Measurements from ENCODE around the gene VMAC.

VMAC gene

DNA sequence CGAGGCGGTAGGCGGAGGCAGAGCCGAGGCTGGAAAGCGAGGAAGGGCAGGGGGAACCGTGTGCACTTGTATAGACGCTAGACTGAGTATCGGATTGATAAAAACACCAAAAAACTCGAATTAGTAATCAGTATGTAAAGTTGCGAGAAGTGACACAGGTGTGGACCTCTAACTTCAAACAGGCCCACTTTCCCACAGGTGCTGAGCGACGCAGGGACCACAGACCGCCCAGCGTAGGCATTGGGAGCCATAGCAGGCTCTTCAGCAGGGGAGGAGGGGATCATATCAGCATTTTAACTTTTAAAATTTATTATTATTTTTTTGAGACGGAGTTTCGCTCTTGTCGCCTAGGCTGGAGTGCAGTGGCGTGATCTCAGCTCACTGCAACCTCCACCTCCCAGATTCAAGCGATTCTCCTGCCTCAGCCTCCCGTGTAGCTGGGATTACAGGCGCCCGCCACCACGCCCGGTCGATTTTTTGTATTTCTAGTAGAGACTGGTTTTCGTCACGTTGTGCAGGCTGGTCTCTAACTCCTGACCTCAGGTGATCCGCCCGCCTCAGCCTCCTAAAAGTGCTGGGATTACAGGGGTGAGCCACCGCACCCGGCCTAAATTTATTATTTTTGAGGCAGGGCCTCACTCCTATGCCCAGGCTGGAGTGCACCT, 574 bp downstream of the VMAC start:
- DNase-seq (ENCODE audit: low spot score) = no peak

DNA sequence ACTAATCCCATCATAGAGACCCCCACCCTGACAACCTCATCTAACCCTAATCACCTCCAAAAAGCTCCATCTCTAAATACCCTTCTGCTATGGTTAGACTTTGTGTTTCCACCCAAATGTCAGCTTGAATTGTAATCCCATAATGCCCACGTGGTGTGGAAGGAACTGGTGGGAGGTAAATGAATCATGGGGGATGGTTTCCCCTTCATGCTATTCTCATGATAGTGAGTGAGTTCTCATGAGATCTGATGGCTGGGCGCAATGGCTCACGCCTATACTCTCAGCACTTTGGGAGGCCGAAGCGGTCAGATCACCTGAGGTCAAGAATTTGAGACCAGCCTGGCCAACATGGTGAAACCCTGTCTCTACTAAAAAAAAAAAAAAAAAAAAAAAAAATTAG, 2.6 kb downstream of the VMAC start:
- no peak for DNase-seq (ENCODE audit: low spot score)

DNA sequence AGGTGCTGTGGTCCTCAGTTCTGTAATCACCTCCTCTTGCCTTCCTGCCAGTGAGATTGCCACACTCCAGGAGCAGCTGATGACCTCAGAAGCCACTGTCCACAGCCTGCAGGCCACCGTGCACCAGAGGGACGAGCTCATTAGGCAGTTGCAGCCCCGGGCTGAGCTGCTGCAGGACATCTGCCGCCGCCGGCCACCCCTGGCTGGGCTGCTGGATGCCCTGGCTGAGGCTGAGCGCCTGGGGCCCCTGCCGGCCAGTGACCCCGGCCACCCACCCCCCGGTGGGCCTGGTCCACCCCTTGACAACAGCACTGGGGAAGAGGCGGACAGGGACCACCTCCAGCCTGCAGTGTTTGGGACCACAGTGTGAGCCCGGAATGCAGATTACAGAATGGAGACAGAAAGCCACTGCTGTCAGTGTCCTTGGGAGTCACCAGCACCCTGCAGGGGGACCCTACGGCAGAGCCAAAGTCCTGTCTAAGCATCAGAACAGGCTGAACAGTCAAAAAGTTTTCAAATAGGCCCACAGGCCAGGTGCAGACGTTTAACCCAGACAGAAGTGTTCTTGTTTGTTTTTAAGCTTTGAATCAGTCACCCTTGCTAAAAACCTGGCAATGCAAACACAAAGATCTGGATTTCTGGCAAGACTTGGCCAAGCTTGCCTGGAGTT, 4.2 kb downstream of the VMAC start:
- no peak for DNase-seq (ENCODE audit: low spot score)

DNA sequence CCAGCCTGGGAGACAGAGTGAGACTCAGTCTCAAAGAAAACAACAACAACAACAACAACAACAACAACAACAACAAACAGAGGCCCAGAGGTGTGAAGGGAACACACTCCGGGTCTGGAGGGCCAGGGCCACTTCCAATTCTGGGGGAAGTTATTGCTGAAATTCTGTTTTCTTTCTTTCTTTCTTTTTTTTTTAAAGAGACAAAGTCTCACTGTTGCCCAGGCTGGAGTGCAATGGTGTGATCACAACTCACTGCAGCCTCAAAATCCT, 5.9 kb downstream of the VMAC start:
- DNase-seq (ENCODE audit: low spot score) = no peak

DNA sequence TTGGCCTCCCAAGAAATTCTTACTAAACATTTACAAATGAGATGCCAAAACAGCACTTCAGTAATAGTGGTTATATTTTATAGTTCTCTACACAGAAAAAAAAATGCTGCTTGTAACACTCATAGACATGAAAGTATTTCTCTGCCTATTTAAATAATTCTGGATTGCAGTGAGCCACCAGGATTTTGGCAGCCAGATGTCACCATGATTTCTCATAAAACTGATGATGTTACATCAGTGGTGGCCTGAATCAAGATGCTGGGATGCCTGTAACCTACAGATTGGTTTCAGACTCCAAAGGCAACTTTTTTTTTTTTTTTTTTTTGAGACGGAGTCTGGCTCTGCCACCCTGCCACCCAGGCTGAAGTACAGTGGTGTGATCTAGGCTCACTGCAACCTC, 6.7 kb downstream of the VMAC start:
- DNase-seq (ENCODE audit: low spot score) = no peak

DNA sequence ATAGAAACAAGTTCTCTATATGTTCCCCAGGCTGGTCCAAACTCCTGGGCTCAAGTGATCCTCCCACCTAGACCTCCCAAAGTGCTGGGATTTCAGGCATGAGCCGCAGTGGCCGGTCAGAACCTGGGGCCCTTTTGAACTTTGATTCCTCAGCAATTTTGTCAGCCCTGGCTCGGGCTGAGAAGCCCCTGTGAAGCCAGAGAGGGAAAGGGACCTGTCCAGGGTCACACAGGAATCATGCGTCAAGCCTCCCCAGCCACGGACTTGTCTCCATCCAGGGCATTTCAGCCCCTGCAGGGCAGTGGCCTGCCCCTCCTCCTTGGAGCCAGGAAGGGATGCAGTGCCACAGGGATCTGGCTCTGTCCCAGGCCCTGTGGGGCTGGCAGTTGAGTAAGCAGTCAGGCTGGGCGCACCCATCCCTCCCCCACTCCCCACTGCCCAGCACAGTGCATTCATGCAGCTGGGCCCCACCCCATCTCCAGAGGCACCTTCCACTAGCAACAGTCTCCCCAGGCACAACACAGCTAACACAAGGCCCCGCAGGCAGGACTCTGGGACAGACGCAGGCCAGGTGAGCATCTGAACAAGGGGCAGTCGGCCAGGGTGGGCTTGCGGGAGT, 9.2 kb downstream of the VMAC start, which contains the start of gene CAPS:
Gene CAPS (plus strand): TSS at position 516 of the 619 bp plus-strand sequence. CDS start 153 bp downstream, outside the sequence.
- no peak for DNase-seq (ENCODE audit: low spot score)

DNA sequence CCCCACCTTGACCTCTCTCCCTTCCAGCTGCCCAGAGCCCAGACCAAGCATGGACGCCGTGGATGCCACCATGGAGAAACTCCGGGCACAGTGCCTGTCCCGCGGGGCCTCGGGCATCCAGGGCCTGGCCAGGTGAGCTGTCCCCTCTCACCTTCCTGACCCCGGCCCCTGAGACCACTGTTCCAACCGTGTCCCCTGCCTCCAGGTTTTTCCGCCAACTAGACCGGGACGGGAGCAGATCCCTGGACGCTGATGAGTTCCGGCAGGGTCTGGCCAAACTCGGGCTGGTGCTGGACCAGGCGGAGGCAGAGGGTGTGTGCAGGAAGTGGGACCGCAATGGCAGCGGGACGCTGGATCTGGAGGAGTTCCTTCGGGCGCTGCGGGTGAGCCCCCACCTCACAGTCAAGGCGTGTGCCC, 9.7 kb downstream of the VMAC start:
- DNase-seq (ENCODE audit: low spot score) = no peak

DNA sequence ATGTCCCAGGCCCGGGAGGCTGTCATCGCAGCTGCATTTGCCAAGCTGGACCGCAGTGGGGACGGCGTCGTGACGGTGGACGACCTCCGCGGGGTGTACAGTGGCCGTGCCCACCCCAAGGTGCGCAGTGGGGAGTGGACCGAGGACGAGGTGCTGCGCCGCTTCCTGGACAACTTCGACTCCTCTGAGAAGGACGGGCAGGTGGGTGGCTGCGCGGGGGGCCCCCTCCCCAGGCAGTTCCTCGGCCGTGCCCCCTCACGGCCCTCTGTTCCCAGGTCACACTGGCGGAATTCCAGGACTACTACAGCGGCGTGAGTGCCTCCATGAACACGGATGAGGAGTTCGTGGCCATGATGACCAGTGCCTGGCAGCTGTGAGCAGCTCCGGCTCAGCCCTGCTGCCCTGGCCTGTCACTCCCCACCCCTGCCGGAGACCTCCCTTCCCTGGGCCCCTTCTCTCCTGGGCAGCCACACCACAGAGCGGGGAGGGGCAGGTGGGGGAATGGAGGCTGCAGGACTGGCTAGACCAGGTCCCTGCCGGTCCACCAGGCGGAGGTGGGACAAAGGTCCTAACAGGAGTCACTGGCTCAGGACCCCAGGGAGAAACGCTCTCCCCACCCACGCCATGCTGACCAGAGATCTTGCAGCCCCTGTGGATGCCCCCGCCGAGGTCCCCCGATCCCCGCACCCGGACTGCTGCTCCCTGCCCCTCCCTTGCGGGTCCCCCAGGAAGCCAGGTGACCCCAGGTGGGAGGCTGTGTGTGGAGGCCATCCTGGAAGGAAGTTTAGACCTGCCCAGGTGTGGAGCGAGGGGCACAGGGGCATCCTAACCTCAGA, 10.5 kb downstream of the VMAC start:
- DNase-seq (ENCODE audit: low spot score) = no peak

DNA sequence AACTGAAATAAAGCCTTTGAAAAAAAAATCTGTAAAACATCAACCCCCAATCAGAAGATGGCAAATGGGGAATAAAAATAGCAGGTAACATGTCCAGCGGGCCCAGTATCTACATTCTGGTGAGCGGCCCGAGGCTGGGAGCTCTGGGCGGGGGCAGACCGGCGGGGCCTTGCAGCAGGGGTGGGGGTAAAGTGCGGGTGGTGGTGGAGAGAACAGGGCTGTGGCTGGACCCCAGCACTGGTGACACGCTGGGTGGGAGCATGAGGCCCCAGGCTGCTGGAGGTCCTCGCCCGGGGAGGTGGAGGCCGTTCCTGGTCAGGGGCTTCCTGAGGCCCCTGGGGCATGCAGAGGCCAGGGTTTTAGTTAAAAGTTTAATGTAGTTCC, 11.1 kb downstream of the VMAC start:
- no peak for DNase-seq (ENCODE audit: low spot score)

DNA sequence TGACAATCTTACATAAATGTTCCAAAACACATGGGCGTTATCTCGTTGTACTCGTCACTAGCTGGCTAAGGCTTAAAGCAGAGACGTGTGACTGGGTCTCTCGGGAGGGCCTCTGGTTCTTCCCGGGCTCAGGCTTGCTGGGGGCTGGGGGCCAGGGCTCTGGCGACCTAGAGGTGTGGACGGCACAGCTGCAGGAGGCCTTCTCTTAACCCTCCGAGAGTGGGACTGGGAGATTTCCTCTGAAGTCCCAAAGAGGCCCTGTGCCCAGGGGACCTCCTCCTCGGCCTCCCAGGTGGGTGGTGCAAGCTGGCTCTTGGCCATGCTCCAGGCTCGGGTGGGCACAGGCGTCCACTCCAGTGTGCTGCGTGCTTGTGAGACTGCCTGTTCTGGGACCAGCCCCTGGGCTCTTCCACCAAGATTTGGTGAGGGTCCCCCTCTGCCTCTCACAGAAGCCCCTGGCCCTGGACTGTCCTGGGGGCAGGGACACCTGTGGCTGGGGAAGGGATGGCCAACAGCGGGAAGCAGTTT, 11.6 kb downstream of the VMAC start:
- DNase-seq (ENCODE audit: low spot score) = no peak

DNA sequence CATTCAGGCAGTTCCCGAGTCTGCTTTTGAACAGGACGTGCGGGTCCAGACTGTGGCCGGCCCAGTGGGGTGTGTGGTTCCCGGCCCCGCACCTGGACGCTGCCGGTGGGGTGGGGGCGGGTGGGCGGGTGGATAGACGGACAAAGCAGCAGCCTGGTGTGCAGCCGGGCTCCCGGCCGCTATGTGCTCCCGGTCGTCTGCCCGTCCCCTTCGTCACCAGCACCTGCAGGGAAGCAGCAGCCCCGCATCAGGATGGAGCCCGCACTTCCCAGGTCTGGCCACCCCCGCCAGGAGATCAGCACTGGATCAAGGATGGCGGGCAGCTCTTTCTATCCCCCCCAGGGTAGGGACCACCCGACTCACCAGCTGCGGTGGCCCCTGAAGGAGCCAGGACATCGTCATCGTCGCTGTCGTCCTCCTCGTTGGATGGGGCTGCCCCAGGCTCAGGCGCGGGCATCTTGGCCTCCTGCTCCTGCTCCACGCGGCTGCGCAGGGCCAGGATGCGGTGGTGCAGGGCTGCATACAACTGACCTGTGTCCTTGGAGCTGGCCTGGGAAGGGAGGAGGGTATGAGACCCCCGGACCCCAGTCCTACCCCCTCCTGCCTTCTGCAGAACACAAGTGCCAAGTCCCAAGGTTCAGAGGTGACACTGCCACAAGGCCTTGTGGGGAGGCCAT, 12.9 kb downstream of the VMAC start:
- DNase-seq (ENCODE audit: low spot score) = no peak

DNA sequence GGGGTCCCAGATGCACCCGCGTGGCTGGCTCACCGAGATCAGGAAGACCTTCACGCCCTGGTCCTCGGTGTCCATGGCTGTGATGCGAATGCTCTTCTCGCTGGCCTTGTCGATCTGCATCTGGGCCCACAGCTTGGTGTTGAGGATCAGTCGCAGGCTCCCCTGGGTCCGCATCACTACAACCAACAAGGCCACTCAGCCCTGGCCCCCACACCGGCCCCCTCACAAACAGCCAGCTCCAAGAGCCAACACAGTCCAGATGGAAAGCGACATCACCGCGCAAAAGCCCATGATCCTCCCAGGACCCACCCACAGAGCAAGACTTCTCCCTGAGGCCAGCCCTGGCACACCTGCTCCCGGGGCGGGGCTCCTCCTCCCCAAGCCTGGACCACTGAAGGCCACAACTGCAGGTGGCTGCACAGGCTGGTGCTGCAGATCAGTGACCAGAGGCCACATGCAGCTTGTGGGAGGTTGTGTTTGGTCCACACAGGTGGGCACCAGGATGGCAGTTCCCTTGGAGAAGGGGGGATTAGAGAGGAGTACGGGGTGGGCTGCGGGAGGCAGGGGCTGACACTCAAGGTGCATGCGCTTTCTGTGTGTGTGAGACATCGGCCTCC, 13.9 kb downstream of the VMAC start:
- no peak for DNase-seq (ENCODE audit: low spot score)

DNA sequence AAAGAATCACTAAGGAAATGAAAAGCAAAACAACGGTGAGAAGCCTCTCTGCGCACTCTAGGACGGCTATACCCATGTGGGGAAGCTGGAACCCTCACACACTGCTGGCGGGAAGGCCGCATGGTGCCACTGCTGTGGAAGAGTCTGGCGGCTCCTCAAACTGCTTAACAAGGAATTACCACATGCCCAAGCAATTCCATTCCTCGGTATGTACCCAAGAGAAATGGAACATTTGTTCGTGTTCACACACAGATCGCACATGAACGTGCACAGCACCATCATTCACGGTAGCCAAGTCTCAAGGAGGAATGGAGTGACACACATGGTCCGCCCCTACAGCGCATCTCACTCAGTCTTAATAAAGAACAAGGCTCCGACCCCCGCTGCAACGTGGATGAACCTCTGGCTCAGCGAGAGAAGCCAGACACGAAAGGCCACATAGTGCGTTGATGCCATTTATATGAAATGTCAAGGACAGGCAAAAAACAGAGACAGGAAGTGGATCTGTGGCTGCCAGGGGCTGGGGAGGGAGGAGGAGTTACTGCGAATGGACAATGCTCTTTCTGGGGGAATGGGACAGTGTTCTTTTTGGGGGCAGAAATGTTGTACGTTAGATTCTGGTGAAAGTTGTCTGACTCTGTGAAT, 17.0 kb downstream of the VMAC start:
- no peak for DNase-seq (ENCODE audit: low spot score)

DNA sequence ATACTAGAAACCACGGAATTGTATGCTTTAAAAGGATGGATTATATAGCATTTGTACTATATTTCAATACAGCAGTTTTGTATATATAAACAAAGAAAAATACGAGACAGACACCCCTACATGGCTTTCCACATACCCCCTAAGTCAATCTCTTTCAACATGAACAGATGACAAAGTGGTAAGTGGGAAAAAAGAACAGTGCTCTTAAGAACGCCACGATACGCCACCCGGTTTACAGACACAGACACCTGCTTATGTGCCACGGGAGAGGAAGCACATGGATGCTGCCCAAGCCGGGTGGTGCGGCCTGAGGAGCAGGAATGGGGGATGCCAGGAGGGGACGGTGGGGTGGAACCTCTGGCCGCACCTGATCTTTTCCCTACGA, 17.5 kb downstream of the VMAC start:
- no peak for DNase-seq (ENCODE audit: low spot score)

DNA sequence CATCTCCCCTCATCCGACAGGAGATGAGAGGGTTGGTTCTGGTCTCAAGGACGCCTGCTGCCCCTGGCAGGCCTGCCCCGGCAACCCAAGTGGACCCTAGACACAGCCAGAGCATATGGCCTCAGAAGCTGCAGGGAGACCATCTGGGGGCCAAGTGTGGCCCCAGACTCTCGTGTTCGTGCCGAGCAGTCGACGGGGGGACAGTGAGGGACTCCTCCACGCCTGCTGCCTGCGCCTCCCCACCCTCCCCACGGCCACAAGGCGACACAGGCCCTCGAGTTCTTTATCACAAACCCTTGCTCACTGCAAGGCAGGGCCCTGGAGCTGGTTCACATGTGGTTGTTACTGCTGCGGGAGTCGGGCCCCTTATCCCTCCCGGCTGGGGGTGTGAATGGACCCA, 18.7 kb downstream of the VMAC start:
- DNase-seq (ENCODE audit: low spot score) = no peak

DNA sequence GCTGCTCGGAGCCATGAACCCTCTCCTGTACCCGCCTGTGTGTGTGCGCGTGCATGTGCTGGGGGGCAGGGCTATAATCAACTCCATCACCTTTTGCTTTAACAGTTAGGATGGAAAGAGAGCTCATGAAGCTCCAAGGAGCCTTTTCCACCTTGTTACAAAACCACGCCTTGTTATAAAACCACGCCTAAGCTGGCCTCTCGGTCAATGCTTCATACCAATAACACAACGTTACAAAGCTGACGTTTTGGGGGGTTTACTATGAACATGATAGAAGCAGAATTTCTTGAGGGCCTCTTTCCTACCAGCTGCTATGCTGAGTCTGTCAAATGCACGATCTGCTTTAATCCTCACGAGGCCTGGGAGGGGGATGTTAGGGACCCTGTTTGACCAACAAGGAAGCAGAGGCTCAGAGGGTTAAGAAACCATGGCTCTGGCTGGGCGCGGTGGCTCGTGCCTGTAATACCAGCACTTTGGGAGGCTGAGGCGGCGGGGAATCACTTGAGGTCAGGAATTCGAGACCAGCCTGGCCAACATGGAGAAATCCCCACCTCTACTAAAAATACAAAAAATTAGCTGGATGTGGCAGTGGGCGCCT, 21.3 kb downstream of the VMAC start:
- DNase-seq (ENCODE audit: low spot score) = no peak

DNA sequence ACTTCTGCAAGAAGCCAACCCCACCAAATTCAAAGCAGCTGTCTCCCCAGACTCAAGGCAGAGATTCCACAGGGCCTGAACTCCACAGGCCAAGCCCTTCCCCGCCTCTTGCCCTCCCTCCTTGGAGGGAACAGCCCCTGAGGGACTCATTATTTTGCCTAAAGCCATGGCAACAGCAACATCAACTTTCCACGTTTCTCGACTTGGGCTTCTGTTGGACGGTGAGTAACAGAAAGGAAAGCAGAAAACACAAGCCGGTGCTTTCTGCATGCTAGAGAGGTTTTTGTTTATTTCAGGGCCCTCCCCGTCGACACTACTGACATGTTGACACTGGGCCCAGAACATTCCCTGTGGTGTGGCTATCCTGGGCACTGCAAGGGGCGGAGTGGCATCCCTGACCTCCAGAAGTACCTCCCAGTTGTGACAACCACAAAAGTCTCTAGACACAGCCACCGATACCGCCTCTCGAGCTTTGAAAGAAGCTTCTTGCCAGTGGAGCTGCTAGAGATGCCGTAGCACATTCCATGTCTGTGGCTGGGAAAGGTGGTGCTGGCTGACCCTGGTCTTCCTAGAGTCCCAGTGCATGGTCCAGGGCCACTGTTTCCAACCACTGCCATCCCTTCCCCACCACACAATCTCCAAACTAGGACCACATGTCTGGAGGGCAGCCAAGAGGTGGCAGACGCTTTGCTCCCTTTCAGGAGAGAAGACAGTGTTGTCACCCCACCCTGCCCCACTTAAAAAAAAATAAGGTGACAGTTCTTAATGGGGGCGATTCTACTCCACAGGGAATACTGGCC, 22.2 kb downstream of the VMAC start:
- no peak for DNase-seq (ENCODE audit: low spot score)

DNA sequence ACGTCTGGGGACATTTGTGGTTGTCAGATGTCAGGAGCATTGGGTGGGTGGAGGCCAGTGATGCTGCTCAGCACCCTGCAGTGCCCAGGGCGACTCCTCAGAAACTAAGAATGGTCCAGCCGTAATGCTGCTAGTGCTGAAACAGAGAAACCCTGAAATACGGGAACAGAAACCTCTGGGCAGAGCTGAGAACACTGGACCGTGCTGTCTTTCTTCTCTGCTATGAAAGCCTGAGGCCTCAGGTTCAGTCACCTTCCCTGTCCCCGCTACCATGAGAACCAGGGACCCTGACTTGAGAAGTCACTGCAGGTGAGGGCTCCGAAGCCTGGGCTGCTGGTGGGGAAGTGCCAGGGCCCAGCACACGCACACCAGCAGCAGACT, 22.8 kb downstream of the VMAC start:
- no peak for DNase-seq (ENCODE audit: low spot score)

DNA sequence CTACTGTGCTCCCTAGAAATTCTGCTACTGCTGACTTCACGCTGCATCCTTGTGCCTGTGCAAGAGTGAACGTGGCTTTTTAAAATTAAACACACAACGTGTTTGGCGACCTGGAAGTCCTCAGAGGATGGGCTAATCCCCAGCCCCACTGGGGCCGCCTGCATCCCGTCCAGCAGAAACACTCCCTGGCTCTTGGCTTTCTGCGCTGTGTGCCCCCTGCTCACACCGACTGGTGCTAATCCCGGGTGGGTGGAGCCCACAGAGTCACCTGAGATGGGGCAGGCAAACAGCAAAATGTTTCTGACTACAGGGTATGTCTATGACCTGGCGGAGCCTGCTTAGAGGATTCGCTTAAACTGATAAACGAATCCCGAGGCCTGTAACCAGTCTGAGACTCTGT, 24.5 kb downstream of the VMAC start:
- DNase-seq (ENCODE audit: low spot score) = no peak

DNA sequence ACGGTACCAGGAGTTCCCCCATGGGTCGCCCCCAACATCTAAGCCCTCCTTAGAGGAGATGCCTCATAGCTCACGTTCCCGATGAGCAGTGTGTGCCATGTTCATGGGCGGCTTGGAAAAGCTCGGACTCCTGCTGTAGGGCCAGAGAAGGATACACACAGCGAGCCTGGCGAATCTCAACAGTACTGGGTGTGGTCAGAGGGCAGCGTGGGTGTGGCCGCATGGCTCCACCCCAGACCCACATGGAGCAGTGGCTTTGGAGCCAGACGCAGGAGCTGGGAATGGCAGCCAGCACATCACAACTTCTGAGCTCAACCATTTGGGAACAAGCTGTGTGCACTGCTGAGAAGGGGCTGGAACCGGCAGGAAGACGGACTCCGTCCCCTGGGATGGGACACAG, 25.0 kb downstream of the VMAC start:
- DNase-seq (ENCODE audit: low spot score) = peak; percentile 2

Data from SW480 (cell line).